ENCODE measurements around the gene C1orf94.

C1orf94 gene

DNA sequence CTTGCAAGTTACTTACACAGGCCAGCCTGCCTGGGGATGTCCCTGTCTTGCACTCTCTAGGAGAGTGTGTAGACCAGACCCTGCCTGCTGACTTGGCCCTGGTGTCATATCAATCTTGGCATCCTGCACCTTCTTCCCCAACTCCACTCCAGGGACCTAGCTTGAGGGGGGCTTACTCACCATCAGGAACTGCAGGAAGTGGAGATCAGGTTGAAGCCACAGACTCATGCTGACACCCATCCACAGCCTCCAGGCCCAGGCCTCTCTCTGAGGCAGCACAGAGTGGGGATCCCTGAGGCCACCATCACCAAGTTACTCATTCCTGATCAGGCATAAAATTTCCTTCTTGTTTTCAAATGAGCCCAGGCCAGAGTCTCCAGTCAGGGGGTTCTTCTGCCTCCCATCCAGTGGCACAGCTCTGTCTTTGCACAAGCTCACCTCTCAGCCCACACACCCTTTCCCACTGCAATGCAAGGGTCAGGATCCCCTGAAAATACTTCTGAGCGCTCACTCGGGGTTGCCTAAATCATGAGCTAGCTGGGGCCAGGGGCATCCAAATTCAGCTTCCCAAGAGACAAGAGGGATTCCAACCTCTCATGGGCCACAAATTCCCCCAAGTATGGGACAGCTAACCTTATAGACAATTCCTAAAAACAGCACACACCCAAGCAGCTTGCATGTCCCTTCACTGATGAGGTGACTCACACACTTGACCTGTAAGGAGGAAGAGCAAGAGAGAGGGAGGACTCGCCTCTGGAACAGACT lies 45.1 kb upstream of the C1orf94 start:
- no peak for DNase-seq (ENCODE audit: extremely low spot score)
- CTCF ChIA-PET: no interaction called here
- TF ChIP-seq, protein P1, sequence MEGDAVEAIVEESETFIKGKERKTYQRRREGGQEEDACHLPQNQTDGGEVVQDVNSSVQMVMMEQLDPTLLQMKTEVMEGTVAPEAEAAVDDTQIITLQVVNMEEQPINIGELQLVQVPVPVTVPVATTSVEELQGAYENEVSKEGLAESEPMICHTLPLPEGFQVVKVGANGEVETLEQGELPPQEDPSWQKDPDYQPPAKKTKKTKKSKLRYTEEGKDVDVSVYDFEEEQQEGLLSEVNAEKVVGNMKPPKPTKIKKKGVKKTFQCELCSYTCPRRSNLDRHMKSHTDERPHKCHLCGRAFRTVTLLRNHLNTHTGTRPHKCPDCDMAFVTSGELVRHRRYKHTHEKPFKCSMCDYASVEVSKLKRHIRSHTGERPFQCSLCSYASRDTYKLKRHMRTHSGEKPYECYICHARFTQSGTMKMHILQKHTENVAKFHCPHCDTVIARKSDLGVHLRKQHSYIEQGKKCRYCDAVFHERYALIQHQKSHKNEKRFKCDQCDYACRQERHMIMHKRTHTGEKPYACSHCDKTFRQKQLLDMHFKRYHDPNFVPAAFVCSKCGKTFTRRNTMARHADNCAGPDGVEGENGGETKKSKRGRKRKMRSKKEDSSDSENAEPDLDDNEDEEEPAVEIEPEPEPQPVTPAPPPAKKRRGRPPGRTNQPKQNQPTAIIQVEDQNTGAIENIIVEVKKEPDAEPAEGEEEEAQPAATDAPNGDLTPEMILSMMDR (IDR thresholded peaks at IDR 0.05; ENCODE audit: control extremely low read depth, extremely low read depth, low read depth, missing control alignments): no peak
- POLR2A ChIA-PET: no interaction called here

DNA sequence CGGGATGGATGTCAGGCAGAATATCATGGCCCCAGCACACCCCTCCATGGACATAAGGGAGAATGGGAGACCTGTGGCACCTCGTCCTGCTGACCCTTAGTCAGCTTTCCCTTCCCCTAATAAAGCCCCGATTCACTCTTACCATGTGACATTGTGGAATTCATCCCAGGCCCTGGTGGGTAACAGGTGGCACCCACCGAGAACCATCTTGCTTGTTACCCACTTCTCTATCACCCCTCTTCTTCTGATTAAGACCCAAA lies 44.6 kb upstream of the C1orf94 start:
- ChIA-PET CTCF (interaction anchor here (1.3 kb wide), 1 partner anchor 231 kb away, joined by 3 read pairs; no protein-coding TSS in a partner anchor), POLR2A (no interaction called here)
- TF ChIP-seq, protein P1 (IDR thresholded peaks at IDR 0.05; ENCODE audit: control extremely low read depth, extremely low read depth, low read depth, missing control alignments): no peak
- no peak for DNase-seq (ENCODE audit: extremely low spot score)

DNA sequence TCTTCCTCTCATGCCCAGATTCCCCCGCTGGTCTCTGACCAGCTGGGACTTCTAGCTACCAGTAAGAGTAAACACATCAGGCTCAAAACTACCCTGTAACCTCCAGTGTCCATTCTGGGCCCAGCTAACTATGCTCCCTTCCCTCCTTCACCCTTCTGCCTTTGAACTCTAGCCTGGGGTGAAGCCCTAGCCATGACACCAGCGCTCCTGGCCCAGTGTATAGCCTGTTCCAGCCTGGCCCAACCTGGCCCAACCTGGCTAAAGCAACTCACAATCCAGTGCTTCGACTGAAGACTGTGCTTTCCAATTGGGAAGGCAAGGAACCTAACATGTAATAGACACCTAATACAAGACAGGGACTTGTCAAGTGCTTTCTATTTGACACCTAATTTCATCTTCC lies 39.3 kb upstream of the C1orf94 start:
- no peak for DNase-seq (ENCODE audit: extremely low spot score)
- POLR2A ChIA-PET: no interaction called here
- CTCF ChIA-PET: interaction anchor here (0.9 kb wide), 1 partner anchor 504 kb away, joined by 3 read pairs; no protein-coding TSS in a partner anchor
- TF ChIP-seq, protein P1 (IDR thresholded peaks at IDR 0.05; ENCODE audit: control extremely low read depth, extremely low read depth, low read depth, missing control alignments): no peak

DNA sequence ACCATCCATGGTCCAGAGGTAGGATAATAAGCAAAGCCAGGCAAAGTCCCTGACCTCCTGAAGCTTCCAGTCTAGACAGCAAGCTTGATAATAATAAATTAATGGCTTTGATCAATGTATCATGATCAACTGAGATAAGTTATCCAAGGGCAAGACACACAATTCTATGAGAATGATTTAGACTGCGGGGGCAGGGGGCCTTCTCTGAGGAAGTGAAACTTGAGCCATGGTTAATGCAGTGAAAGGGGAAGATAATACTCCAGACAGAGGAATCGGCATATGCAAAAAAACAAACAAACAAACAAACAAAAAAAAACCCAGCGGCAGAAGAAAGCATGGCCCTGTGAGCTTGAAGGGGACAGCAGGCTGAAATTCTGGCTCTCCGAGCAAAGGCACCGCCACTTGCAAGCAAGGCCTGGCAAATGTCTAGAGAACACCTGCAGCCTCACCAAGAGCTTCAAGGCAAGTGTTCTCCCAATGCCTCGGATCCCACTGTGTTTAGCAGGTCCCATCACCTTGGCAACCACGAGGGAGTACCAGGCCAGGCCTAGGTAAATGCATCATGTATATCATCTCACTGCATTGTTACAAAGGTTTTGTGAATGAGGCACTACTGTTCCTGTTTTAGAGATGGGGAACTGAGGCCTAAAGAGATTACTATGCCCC lies 36.6 kb upstream of the C1orf94 start:
- no peak for DNase-seq (ENCODE audit: extremely low spot score)
- ChIA-PET CTCF (interaction anchor here (1.0 kb wide), 1 partner anchor 23 kb away, joined by 3 read pairs; no protein-coding TSS in a partner anchor), POLR2A (no interaction called here)
- TF ChIP-seq, protein P1 (IDR thresholded peaks at IDR 0.05; ENCODE audit: control extremely low read depth, extremely low read depth, low read depth, missing control alignments): no peak

DNA sequence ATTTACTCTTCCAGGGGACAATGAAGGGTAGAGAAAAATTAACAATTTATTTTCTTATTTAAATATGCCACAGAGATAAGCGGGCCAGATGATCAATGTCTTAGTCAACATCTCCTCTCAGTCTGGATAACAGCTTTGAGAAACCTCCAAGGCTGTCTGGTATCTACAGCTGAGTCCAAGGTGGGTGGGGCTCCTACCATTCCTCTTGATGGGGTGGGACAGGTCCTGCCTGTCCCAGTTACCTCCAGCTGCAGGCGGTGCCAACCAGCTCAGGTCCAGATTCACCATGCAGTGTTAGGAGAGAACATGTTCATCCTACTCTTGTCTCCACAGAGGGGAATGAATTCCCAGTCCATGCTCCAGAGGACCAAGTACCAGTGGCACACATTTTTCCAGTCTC lies 32.7 kb upstream of the C1orf94 start:
- no peak for DNase-seq (ENCODE audit: extremely low spot score)
- CTCF ChIA-PET: interaction anchor here (1.9 kb wide), 1 partner anchor 19 kb away, joined by 5 read pairs; no protein-coding TSS in a partner anchor
- TF ChIP-seq, protein P1 (IDR thresholded peaks at IDR 0.05; ENCODE audit: control extremely low read depth, extremely low read depth, low read depth, missing control alignments): no peak

DNA sequence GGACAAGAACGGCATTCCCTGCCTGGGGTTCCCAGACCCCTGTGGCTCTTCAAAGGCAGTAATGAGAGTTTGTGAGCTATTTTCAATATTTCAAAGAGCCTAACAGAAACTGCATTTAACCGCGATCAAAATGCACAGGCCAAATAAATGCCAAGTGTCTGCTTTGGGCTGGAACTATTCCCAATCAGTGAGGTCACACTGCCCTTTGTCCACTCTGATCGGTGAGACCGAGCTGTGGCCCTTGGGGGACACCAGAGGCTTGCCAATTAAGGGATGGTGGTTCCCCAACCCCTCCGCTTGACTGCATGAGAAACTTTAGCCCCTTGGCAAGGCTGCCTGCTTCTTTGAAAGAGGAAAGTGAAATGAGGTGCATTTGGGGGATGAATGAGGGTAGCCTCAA lies 31.9 kb upstream of the C1orf94 start:
- ChIA-PET POLR2A (no interaction called here), CTCF (interaction anchor here (1.3 kb wide), 1 partner anchor 18 kb away, joined by 4 read pairs; no protein-coding TSS in a partner anchor)
- DNase-seq (ENCODE audit: extremely low spot score): no peak
- TF ChIP-seq, protein P1 (IDR thresholded peaks at IDR 0.05; ENCODE audit: control extremely low read depth, extremely low read depth, low read depth, missing control alignments): no peak

More for the DNA sequence above, 32.7 kb upstream of the C1orf94 start:
- POLR2A ChIA-PET: no interaction called here
